H1 (cell line): ENCODE results near the gene NRXN2. TPM values are rescaled to one million over a fixed set of nuclear protein-coding genes. Genes with fewer than 3 reads are reported as not detected.

Source experiments
- NANOG ChIP-seq: IDR thresholded peaks from 2 replicates; pipeline ENCODE4 v1.6.1; 2011; ENCODE audit warnings: low read length, low read depth, mild to moderate bottlenecking, inconsistent platforms; ENCODE audit not compliant: insufficient read depth, poor library complexity, severe bottlenecking
- YY1 ChIP-seq: IDR thresholded peaks from 2 replicates; pipeline ENCODE4 v1.6.1; 2011; ENCODE audit warnings: low read depth, mild to moderate bottlenecking, low read length
- polyA plus RNA-seq, 7 experiments: library from polyadenylated mRNA; depleted of rRNA in 3 of 7; stranded (reverse) in 5 of 7; unstranded in 2 of 7; fragments of >200 nt in 5 of 7; fragments of 200-250 nt in 2 of 7; gene quantifications; 1 replicate in 5 of 7; 2 replicates in 1 of 7; 4 replicates in 1 of 7; pipeline versions ENCODE4 v1.2.1 to v1.2.3, GENCODE V29; 2011 to 2013; ENCODE audit warnings: missing spikeins in 2 of 7, mixed read lengths in 2 of 7
- total RNA-seq: library from RNA; stranded (reverse); fragmentation: NEBNext Ultra II Directional; extraction: Animal tissue kit (Norgen Biotek cat#: 25700); gene quantifications from 2 replicates; pipeline ENCODE4 v1.2.1, GENCODE V29; 2021
- TF ChIP-seq, protein P1 (sequence below): IDR thresholded peaks from 2 replicates; pipeline ENCODE4 v1.6.1; 2012; ENCODE audit warnings: inconsistent platforms

Gene NRXN2
- total and polyA plus RNA-seq, 2 of the 8 experiments (the other 6 are each of a cell fraction or from before 2014, with no cell fraction given) = 1.3 to 11.5 TPM

DNA sequence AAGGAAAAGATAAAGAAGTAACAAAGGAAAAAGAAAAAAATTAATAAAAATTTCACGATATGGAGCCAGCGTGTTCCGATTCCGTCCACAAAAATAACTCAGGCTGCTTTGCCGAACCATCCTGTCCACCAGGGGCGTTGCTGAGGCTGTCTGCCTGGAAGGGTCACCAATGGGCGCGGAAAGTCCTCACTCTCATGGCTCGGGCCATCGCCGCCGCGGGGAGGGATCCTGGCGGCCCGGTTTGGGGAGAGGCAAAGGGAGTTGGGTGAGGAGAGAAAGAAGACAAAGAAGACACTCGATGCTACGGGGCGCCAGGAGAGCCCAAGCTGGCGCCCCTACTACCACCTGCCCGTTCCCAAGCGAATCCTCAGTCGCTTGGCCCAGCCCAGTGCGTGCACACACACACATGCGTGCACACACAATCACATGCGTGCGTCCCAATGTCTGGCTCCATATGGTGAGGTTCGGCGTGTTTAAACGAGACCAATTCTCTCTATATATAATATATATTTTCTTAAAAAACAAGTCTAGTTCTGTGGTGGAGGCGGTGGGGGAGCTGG lies 42.4 kb upstream of the NRXN2 start (continued):
- no peak for TF ChIP-seq YY1
- TF ChIP-seq NANOG = no peak
- TF ChIP-seq, protein P1, sequence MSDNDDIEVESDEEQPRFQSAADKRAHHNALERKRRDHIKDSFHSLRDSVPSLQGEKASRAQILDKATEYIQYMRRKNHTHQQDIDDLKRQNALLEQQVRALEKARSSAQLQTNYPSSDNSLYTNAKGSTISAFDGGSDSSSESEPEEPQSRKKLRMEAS = no peak
- TF ChIP-seq, all 59 proteins: peak for 3
